CD4-positive, CD25-positive, alpha-beta regulatory T cell (primary cell): ENCODE results near the gene AGFG2. TPM values are rescaled to one million over a fixed set of nuclear protein-coding genes. Genes with fewer than 3 reads are reported as not detected.
"Not testable (repeated sequence)": the region's sequence is repeated elsewhere in the genome, so short reads cannot be mapped to it uniquely, and the experiment has no call there.

Experiments
- ATAC-seq, 2 donors: fragments of 150-1000 bp; cut with Tn5 transposase; one replicate each; pipeline ENCODE4 v1.10.0; 2021; ENCODE audit warnings: low read depth in 2 of 2, moderate number of reproducible peaks in 2 of 2, moderate library complexity in 1 of 2
- DNase-seq, 3 donors: peaks; one replicate each; pipeline versions ENCODE4 v3.0.0 to v3.0.0-alpha.2; 2012 to 2022; ENCODE audit warnings: mixed read lengths in 1 of 3
- H3K27ac ChIP-seq: one replicate; pipeline ENCODE4 v1.7.0; 2013; ENCODE audit warnings: mild to moderate bottlenecking, low read length; ENCODE audit not compliant: insufficient read depth, poor library complexity, severe bottlenecking
- H3K27me3 ChIP-seq: one replicate; pipeline ENCODE4 v1.7.0; 2013; ENCODE audit warnings: low read length; ENCODE audit not compliant: control insufficient read depth, insufficient read depth
- H3K36me3 ChIP-seq: one replicate; pipeline ENCODE4 v1.7.0; 2013; ENCODE audit warnings: mild to moderate bottlenecking, low read length, moderate library complexity; ENCODE audit not compliant: control insufficient read depth, insufficient read depth
- H3K4me1 ChIP-seq: 2 replicates; pipeline ENCODE4 v1.7.0; 2013; ENCODE audit warnings: mild to moderate bottlenecking, low read length; ENCODE audit not compliant: insufficient read depth, control insufficient read depth, poor library complexity, severe bottlenecking
- H3K4me3 ChIP-seq: one replicate; pipeline ENCODE4 v1.7.0; 2013; ENCODE audit warnings: low read depth, mild to moderate bottlenecking, low read length, moderate library complexity
- H3K9me3 ChIP-seq, 2 experiments: 1 replicate in 1 of 2; 2 replicates in 1 of 2; pipeline ENCODE4 v1.7.0; 2013; ENCODE audit warnings: low read length in 2 of 2, mild to moderate bottlenecking in 1 of 2, moderate library complexity in 1 of 2; ENCODE audit not compliant: control insufficient read depth in 2 of 2
- H3K27ac Mint-ChIP-seq, 3 donors: one replicate each; pipeline ENCODE4 v1.8.0; 2020 to 2022; ENCODE audit warnings: mild to moderate bottlenecking in 3 of 3, mixed read lengths in 3 of 3, moderate library complexity in 2 of 3
- H3K27me3 Mint-ChIP-seq: one replicate; pipeline ENCODE4 v1.8.0; 2022; ENCODE audit warnings: mild to moderate bottlenecking, mixed read lengths
- H3K36me3 Mint-ChIP-seq: one replicate; pipeline ENCODE4 v1.8.0; 2020; ENCODE audit warnings: mixed read lengths
- H3K4me1 Mint-ChIP-seq, 4 donors: one replicate each; pipeline ENCODE4 v1.8.0; 2020 to 2022; ENCODE audit warnings: mixed read lengths in 4 of 4, mild to moderate bottlenecking in 1 of 4
- H3K4me3 Mint-ChIP-seq, 4 donors: one replicate each; pipeline ENCODE4 v1.8.0; 2020 to 2022; ENCODE audit warnings: mild to moderate bottlenecking in 4 of 4, mixed read lengths in 4 of 4, moderate library complexity in 3 of 4
- H3K9me3 Mint-ChIP-seq, 7 donors: one replicate each; pipeline ENCODE4 v1.8.0; 2020 to 2022; ENCODE audit warnings: mixed read lengths in 7 of 7, mild to moderate bottlenecking in 3 of 7, moderate library complexity in 2 of 7
- polyA plus RNA-seq, 4 donors: library from polyadenylated mRNA; unstranded; fragments of 300-500 nt; fragmentation: Illumina TruSeq; gene quantifications; one replicate each; pipeline ENCODE4 v1.2.3, GENCODE V29; 2021
- total RNA-seq: library from RNA; stranded (reverse); gene quantifications from one replicate; pipeline ENCODE4 v1.2.3, GENCODE V29; 2022

AGFG2 gene
- total and polyA plus RNA-seq, 5 donors from 2014 or later, result 11.7 to 40.8 (median 17.3) TPM

DNA sequence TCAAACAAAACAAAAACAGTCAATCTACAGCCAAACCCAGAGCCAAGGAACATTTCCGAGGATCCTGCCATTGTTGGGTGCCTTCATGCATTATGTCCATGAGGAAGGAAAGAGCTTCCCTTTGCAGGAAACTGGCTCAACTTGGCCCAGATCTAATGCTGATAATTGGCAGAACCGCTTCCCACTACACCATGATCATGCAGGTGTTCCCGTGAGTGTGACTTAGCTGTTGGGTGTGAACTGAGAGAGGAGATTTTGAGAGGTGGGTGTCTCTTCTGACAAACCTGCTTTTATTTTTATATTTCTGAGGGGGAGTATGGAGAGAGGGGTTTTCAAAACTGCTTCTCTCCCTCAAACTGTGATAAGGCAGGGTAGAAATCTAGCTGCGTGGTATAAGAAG, 20.1 kb downstream of the AGFG2 start:
- Histone ChIP-seq H3K9me3 (no peaks in the 10 kb centered on the region), H3K27ac (no peak overlapping the region), H3K36me3 (peaks cover 48% of the 10 kb centered on the region), H3K4me1 (peaks cover 7% of the 10 kb centered on the region), H3K27me3 (no peaks in the 10 kb centered on the region), H3K4me3 (no peak overlapping the region)
- no peaks in the 10 kb centered on the region for H3K27me3 Mint-ChIP-seq
- no peak overlapping the region for H3K27ac Mint-ChIP-seq
- H3K9me3 Mint-ChIP-seq, result no peaks in the 10 kb centered on the region
- peak overlapping the region in 2 of 4 donors; percentile 32 to 44 for H3K4me3 Mint-ChIP-seq
- ATAC-seq (no peak), DNase-seq (no peak)
- H3K4me1 Mint-ChIP-seq, result peaks cover 5 to 17% (median 10%) of the 10 kb centered on the region in 4 donors
- H3K36me3 Mint-ChIP-seq, result peaks cover 17% of the 10 kb centered on the region

DNA sequence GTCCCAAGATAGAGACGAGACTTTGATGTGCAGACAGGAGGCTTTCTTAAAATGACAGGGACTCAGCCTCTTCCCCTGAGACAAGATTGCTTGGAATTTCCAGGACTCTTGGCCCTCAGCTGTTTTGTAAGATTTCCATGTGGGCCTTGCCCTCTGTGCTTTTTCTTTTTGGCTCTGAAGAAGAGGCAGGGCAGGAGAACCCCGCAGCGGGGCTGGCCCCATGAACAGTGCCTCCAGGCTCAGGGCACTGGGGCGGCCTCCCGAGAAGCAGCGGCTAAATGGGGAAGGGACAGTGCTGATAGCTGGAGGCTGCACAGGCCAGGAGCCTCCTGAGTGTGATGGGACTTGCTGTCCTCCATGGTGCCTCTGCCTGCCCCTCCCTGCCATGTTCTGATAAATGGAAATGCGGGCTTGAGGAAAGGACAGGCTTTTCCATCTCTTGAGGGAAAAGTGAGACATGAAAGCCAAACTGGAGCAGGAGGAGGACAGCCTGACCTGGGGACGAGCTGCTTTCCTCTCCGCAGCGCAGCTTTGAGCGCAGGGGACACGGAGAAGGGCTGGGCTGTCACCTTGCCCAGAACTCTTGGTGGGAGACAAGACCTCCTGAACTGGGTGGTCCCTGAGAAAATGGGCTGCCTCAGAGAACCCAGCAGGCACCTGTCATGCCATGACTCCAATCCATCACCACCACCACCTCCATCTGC, 22.6 kb downstream of the AGFG2 start:
- H3K27me3 Mint-ChIP-seq, result no peaks in the 10 kb centered on the region
- H3K27me3 ChIP-seq, result no peaks in the 10 kb centered on the region
- H3K9me3 Mint-ChIP-seq, result no peaks in the 10 kb centered on the region
- ATAC-seq (no peak), DNase-seq (no peak)
- peaks cover 4 to 21% (median 11%) of the 10 kb centered on the region in 4 donors for H3K4me1 Mint-ChIP-seq
- H3K4me3 Mint-ChIP-seq, result no peak overlapping the region
- peaks cover 7% of the 10 kb centered on the region for H3K36me3 Mint-ChIP-seq
- peaks cover 8% of the 10 kb centered on the region for H3K4me1 ChIP-seq
- H3K36me3 ChIP-seq, result peaks cover 28% of the 10 kb centered on the region
- H3K9me3 ChIP-seq, result no peaks in the 10 kb centered on the region
- no peak overlapping the region for H3K27ac ChIP-seq
- no peak overlapping the region for H3K27ac Mint-ChIP-seq
- H3K4me3 ChIP-seq, result no peak overlapping the region

DNA sequence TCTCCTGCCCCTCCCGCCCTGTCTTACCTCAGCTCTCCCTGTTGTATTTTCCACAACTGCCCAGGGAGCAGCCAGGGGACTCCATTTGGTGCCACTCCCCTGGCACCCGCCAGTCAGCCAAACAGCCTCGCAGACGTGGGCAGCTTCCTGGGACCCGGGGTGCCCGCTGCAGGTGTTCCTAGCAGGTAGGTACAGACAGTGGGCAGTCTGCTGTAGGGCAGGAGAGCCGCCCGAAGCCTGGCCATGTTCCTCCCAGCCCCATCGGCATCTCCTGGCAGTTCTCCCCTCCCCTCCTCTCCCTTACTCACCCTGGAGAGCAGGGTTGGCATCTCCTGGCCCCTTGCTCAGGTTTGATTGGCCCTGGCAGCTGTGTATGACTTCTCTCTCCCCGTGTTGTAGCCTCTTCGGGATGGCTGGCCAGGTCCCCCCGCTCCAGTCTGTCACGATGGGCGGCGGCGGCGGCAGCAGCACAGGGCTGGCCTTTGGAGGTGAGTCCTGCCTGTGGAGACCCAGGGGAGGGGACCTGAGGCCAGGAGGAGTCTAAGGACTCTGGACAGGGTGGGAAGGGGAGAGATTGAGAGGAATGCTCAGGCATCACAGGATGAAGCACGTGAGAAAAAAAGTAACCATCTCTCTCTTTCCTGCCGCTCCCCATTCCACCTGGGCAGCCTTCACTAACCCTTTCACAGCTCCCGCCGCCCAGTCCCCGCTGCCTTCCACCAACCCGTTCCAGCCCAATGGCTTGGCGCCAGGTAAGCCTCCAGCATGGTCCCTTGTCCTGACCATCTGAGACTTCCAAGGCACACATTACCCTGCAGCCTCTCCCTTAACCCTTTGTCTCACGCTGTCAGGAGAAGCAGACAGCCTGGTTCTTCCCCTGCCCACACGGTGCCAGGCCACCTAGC, 23.4 kb downstream of the AGFG2 start:
- H3K9me3 ChIP-seq, result no peaks in the 10 kb centered on the region
- Mint-ChIP-seq H3K36me3 (peaks cover 7% of the 10 kb centered on the region), H3K27ac (peak overlapping the region in 2 of 3 donors; percentile 46 to 75), H3K4me3 (no peak overlapping the region), H3K27me3 (no peaks in the 10 kb centered on the region), H3K9me3 (no peaks in the 10 kb centered on the region), H3K4me1 (peaks cover 4 to 24% (median 13%) of the 10 kb centered on the region in 4 donors)
- H3K27me3 ChIP-seq, result no peaks in the 10 kb centered on the region
- no peak overlapping the region for H3K27ac ChIP-seq
- peaks cover 9% of the 10 kb centered on the region for H3K4me1 ChIP-seq
- peaks cover 23% of the 10 kb centered on the region for H3K36me3 ChIP-seq
- DNase-seq (no peak), ATAC-seq (no peak)
- H3K4me3 ChIP-seq, result no peak overlapping the region

DNA sequence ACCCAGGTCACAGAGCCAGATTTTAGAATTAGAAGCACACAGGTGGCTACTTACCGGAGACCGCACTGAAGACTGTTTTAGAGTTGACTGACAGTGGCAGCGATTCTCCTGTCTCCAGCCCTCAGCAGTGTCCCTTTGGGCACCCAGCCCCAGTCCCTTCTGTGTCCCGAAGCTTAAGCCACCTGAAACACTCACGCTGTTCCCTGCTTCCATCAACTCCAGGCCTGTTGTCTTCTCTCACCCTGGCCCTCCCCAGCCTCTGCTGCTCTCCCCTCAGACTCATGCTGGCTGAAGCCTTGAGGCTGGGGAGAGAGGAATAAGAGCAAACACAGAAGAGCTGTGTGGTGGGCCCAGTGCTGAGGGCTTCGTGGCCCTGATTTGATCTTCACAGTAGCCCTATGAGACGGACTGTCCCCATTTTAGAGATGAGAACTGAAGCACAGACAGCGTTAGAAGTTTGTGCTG, 24.1 kb downstream of the AGFG2 start:
- DNase-seq, result no peak
- H3K4me3 Mint-ChIP-seq, result no peak overlapping the region
- H3K27ac Mint-ChIP-seq, result peak overlapping the region in 2 of 3 donors; percentile 46 to 75

DNA sequence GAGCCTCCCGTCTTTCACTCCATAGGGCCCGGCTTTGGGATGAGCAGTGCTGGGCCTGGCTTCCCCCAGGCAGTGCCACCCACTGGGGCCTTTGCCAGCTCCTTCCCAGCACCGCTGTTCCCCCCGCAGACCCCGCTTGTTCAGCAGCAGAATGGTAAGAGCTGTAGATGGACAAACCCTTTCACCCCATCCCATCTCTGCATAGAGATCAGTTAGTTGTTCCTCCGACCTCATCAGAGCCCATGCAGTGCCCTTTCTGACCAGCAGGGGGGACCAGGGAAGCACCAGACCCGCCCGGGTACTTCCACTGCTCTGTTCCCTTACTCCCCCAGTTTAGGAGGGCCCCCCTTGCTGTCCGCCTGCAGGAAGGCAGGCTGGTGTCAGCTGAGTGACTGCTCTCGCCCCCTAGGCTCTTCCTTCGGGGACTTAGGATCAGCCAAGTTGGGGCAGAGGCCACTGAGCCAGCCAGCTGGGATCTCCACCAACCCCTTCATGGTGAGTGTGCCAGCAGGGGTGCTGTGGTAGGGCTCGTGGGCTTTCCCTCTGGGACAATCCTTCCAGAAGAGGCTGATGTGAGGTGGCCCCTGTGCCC, 24.9 kb downstream of the AGFG2 start:
- H3K4me3 ChIP-seq, result no peak overlapping the region
- H3K27ac ChIP-seq, result peak overlapping the region; percentile 17
- Mint-ChIP-seq H3K36me3 (peaks cover 7% of the 10 kb centered on the region), H3K9me3 (no peaks in the 10 kb centered on the region), H3K27me3 (peaks cover 2% of the 10 kb centered on the region), H3K4me3 (no peak overlapping the region), H3K4me1 (peaks cover 5 to 34% (median 19%) of the 10 kb centered on the region in 4 donors), H3K27ac (peak overlapping the region in 2 of 3 donors; percentile 34 to 46)
- H3K27me3 ChIP-seq, result no peaks in the 10 kb centered on the region
- peak; percentile 60 to 64 for ATAC-seq
- peaks cover 16% of the 10 kb centered on the region for H3K36me3 ChIP-seq
- DNase-seq, result peak; percentile 67 to 82 (median 79)
- no peaks in the 10 kb centered on the region for H3K9me3 ChIP-seq
- peaks cover 24% of the 10 kb centered on the region for H3K4me1 ChIP-seq

More for the DNA sequence above, 24.1 kb downstream of the AGFG2 start:
- Mint-ChIP-seq H3K4me1 (peaks cover 5 to 28% (median 15%) of the 10 kb centered on the region in 4 donors), H3K9me3 (no peaks in the 10 kb centered on the region), H3K36me3 (peaks cover 7% of the 10 kb centered on the region), H3K27me3 (no peaks in the 10 kb centered on the region)
- Histone ChIP-seq H3K4me1 (peaks cover 16% of the 10 kb centered on the region), H3K9me3 (no peaks in the 10 kb centered on the region), H3K27me3 (no peaks in the 10 kb centered on the region), H3K27ac (no peak overlapping the region), H3K36me3 (peaks cover 22% of the 10 kb centered on the region), H3K4me3 (no peak overlapping the region)
- no peak for ATAC-seq

DNA sequence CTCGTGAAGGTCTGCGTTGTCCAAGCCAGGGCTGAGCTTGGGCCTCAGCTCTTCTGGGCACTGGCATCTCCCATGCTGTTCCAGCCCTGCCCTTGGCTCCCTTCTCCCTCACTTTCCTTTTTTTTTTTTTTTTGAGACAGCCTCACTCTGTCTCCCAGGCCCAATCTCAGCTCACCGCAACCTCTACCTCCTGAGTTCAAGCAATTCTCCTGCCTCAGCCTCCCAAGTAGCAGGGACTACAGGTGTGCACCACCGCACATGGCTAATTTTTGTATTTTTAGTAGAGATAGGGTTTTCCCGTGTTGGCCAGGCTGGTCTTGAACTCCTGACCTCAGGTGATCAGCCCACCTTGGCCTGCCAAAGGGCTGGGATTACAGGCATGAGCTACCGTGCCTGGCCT, 25.4 kb downstream of the AGFG2 start:
- not testable (repeated sequence) for H3K27ac ChIP-seq, H3K9me3 Mint-ChIP-seq, ATAC-seq, H3K36me3 Mint-ChIP-seq, H3K4me3 ChIP-seq, H3K27me3 ChIP-seq, H3K27ac Mint-ChIP-seq, H3K9me3 ChIP-seq, H3K4me3 Mint-ChIP-seq, DNase-seq, H3K27me3 Mint-ChIP-seq
- H3K36me3 ChIP-seq, result peaks cover 16% of the 10 kb centered on the region
- H3K4me1 ChIP-seq, result peaks cover 29% of the 10 kb centered on the region
- peaks cover 5 to 34% (median 22%) of the 10 kb centered on the region in 4 donors for H3K4me1 Mint-ChIP-seq

DNA sequence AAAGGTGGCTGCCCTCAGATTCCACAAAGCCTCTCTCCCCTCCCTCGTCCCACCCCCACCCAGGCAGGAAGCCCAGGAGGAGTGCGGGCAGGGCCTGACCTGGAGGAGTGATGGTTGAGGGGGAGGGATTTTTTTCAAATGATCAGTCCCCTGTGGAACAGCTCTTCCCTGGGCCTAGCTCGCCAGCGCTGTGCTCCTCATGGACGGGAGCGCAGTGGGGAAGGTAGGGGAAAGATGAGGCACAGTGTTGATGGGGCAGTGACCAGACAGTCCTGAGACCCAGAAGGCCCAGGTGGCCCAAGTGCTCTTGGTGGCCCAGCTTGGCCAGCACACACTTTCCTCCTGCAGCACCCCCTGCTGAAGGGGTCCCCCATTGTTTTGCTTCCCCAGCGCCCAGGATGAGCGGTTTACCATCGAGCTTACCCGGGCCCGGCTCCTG, 26.1 kb downstream of the AGFG2 start:
- Histone ChIP-seq H3K36me3 (peaks cover 16% of the 10 kb centered on the region), H3K27ac (no peak overlapping the region), H3K9me3 (no peaks in the 10 kb centered on the region), H3K4me3 (no peak overlapping the region), H3K27me3 (no peaks in the 10 kb centered on the region), H3K4me1 (peaks cover 31% of the 10 kb centered on the region)
- Mint-ChIP-seq H3K4me3 (no peak overlapping the region), H3K36me3 (peaks cover 4% of the 10 kb centered on the region), H3K27ac (no peak overlapping the region), H3K4me1 (peaks cover 0 to 33% (median 19%) of the 10 kb centered on the region in 4 donors), H3K9me3 (no peaks in the 10 kb centered on the region), H3K27me3 (peaks cover 7% of the 10 kb centered on the region)
- no peak for DNase-seq
- ATAC-seq, result no peak
